Activated CD8-positive, alpha-beta T cell treated with anti-CD3 and anti-CD28 coated beads for 36 hours (primary cell): ENCODE results near the gene JMJD1C. TPM values are rescaled to one million over a fixed set of nuclear protein-coding genes. Genes with fewer than 3 reads are reported as not detected.

ENCODE experiments used
- ATAC-seq: fragments of 200-7000 bp; cut with Tn5 transposase; one replicate; pipeline ENCODE4 v1.10.0; 2021; ENCODE audit warnings: mild to moderate bottlenecking, moderate library complexity
- CTCF ChIA-PET: fragments of 350-600 bp; sonication (Branson Sonifier 250); formaldehyde crosslinking; loops from one replicate; lab custom pipeline; 2021; ENCODE audit warnings: antibody characterized with exemption; lab: Charles Lee
- POLR2A ChIA-PET: fragments of 350-600 bp; sonication (Branson Sonifier 250); formaldehyde crosslinking; loops from one replicate; lab custom pipeline; 2021; ENCODE audit warnings: antibody characterized with exemption; lab: Charles Lee
- DNase-seq: peaks from one replicate; pipeline ENCODE4 v3.0.0-alpha.2; 2020
- H3K27ac Mint-ChIP-seq: one replicate; pipeline ENCODE4 v1.8.0; 2021; ENCODE audit warnings: mild to moderate bottlenecking, mixed read lengths
- H3K27me3 Mint-ChIP-seq: one replicate; pipeline ENCODE4 v1.8.0; 2021; ENCODE audit warnings: mixed read lengths
- H3K36me3 Mint-ChIP-seq: one replicate; pipeline ENCODE4 v1.8.0; 2021; ENCODE audit warnings: low read depth, mixed read lengths
- H3K4me1 Mint-ChIP-seq: one replicate; pipeline ENCODE4 v1.8.0; 2021; ENCODE audit warnings: low read depth, mixed read lengths
- H3K4me3 Mint-ChIP-seq: one replicate; pipeline ENCODE4 v1.8.0; 2021; ENCODE audit warnings: mild to moderate bottlenecking, moderate library complexity, mixed read lengths
- H3K9me3 Mint-ChIP-seq: one replicate; pipeline ENCODE4 v1.8.0; 2021; ENCODE audit warnings: mixed read lengths
- CTCF ChIP-seq: fragments of 200-600 bp; IDR thresholded peaks from one replicate; pipeline ENCODE4 v1.8.0; 2022; ENCODE audit warnings: antibody characterized with exemption, mild to moderate bottlenecking
- intact Hi-C: fragments of 100-400 bp; cut with micrococcal nuclease; formaldehyde crosslinking; loops from one replicate; pipeline ENCODE4 v1.10.0; 2022
- total RNA-seq, 2 experiments: library from RNA; stranded (reverse); gene quantifications; one replicate each; pipeline ENCODE4 v1.2.3, GENCODE V29; 2021

JMJD1C gene
- total RNA-seq, 2 experiments from 2014 or later, result 45.2 to 48.1 TPM

GRCh38 chr10:63133056-63133820 lies 332.5 kb downstream of the JMJD1C start, which contains the start of gene NRBF2:
Gene NRBF2, plus strand, starts transcription at chr10:63133328. Its CDS starts 143 bp downstream, at chr10:63133471.
- Mint-ChIP-seq H3K27me3 (no peaks in the 10 kb centered on the region), H3K4me1 (peaks cover 32% of the 10 kb centered on the region), H3K27ac (peak within 1 kb of the TSS; percentile 94), H3K36me3 (peaks cover 21% of the 10 kb centered on the region), H3K9me3 (peaks cover 7% of the 10 kb centered on the region), H3K4me3 (peak within 1 kb of the TSS; percentile 91)
- ChIA-PET POLR2A (interaction anchor here (0.6 to 2.7 kb wide), 6 partner anchors 10 to 495 kb away, joined by 3 to 13 read pairs (median 4); partner anchors contain the start of gene EGR2), CTCF (interaction anchor here (1.1 to 4.9 kb wide), 11 partner anchors 9 to 587 kb away, joined by 3 to 33 read pairs (median 5); partner anchors contain the start of gene EGR2)
- intact Hi-C loops, result no loop called here
- ATAC-seq, result peak; percentile 92
- no peak for TF ChIP-seq CTCF
- DNase-seq, result peak; percentile 99

- Mint-ChIP-seq H3K9me3 (peaks cover 7% of the 10 kb centered on the region), H3K4me3 (peak overlapping the region; percentile 91), H3K27ac (peak overlapping the region; percentile 94), H3K36me3 (peaks cover 18% of the 10 kb centered on the region), H3K4me1 (peaks cover 30% of the 10 kb centered on the region), H3K27me3 (no peaks in the 10 kb centered on the region)
- ATAC-seq (no peak), DNase-seq (no peak)
- CTCF ChIA-PET, result interaction anchor here (1.3 to 4.9 kb wide), 8 partner anchors 10 to 574 kb away, joined by 4 to 33 read pairs (median 6); partner anchors contain the start of gene EGR2
- intact Hi-C loops, result no loop called here
- TF ChIP-seq CTCF, result no peak
- POLR2A ChIA-PET, result interaction anchor here (0.8 to 2.7 kb wide), 5 partner anchors 10 to 315 kb away, joined by 3 to 13 read pairs (median 4); partner anchors contain the start of gene EGR2
Measured at GRCh38 chr10:63132651-63133055, 333.1 kb downstream of the JMJD1C start.

- intact Hi-C loops, result no loop called here
- DNase-seq, result no peak
- Mint-ChIP-seq H3K4me3 (no peak overlapping the region), H3K36me3 (peaks cover 10% of the 10 kb centered on the region), H3K4me1 (peaks cover 11% of the 10 kb centered on the region), H3K27me3 (no peaks in the 10 kb centered on the region), H3K27ac (no peak overlapping the region), H3K9me3 (peaks cover 7% of the 10 kb centered on the region)
- no peak for ATAC-seq
- TF ChIP-seq CTCF, result no peak
- ChIA-PET CTCF (no interaction called here), POLR2A (no interaction called here)
Measured at GRCh38 chr10:63129888-63130287, 335.9 kb downstream of the JMJD1C start.

GRCh38 chr10:63128443-63128842 lies 337.3 kb downstream of the JMJD1C start:
- no peak for ATAC-seq
- Mint-ChIP-seq H3K4me1 (peaks cover 6% of the 10 kb centered on the region), H3K4me3 (no peak overlapping the region), H3K27me3 (no peaks in the 10 kb centered on the region), H3K27ac (no peak overlapping the region), H3K36me3 (peaks cover 3% of the 10 kb centered on the region), H3K9me3 (peaks cover 7% of the 10 kb centered on the region)
- DNase-seq, result no peak
- no peak for TF ChIP-seq CTCF
- ChIA-PET POLR2A (interaction anchor here (1.0 kb wide), 1 partner anchor 28 kb away, joined by 3 read pairs; no protein-coding TSS in a partner anchor), CTCF (no interaction called here)
- intact Hi-C loops, result no loop called here

- POLR2A ChIA-PET, result no interaction called here
- CTCF ChIA-PET, result no interaction called here
Measured at GRCh38 chr10:63125459-63125858, 340.3 kb downstream of the JMJD1C start.

More at GRCh38 chr10:63125459-63125858, 340.3 kb downstream of the JMJD1C start:
- no peaks in the 10 kb centered on the region for H3K27me3 Mint-ChIP-seq
- DNase-seq (no peak), ATAC-seq (no peak)
- no peak for TF ChIP-seq CTCF
- intact Hi-C loops, result no loop called here
- no peaks in the 10 kb centered on the region for H3K36me3 Mint-ChIP-seq
- no peak overlapping the region for H3K27ac Mint-ChIP-seq
- H3K9me3 Mint-ChIP-seq, result no peaks in the 10 kb centered on the region
- H3K4me1 Mint-ChIP-seq, result no peaks in the 10 kb centered on the region
- H3K4me3 Mint-ChIP-seq, result no peak overlapping the region
